GM12878 (cell line): ENCODE measurements around the gene GPR158. TPM values are rescaled to one million over a fixed set of nuclear protein-coding genes. Genes with fewer than 3 reads are reported as not detected.

Experiments
- ATAC-seq: fragments of 200-7000 bp; cut with Tn5 transposase; 3 replicates; pipeline ENCODE4 v1.9.1; 2020; ENCODE audit warnings: mild to moderate bottlenecking, moderate library complexity
- BruUV-seq: library from RNA; stranded (reverse); fragments of 400-500 nt; replicated peaks from 2 replicates; lab custom pipeline; 2021; lab: Mats Ljungman, UMichigan
- CTCF ChIA-PET: fragments of 300-600 bp; sonication (Branson Sonifier 250); formaldehyde crosslinking; extraction: SDS; loops from one replicate; lab custom pipeline; 2021; ENCODE audit warnings: inconsistent platforms; lab: Yijun Ruan, JAX
- POLR2A ChIA-PET: fragments of 350-600 bp; formaldehyde crosslinking; extraction: SDS; loops from one replicate; lab custom pipeline; 2021; ENCODE audit warnings: inconsistent platforms; lab: Charles Lee
- RAD21 ChIA-PET: fragments of 300-600 bp; sonication (Branson Sonifier 250); formaldehyde crosslinking; loops from one replicate; lab custom pipeline; 2023; ENCODE audit warnings: antibody characterized with exemption; ENCODE audit not compliant: unreplicated experiment; lab: Charles Lee
- SMC1A ChIA-PET: fragments of 300-600 bp; sonication (Branson Sonifier 250); formaldehyde crosslinking; loops from one replicate; lab custom pipeline; 2023; ENCODE audit not compliant: unreplicated experiment, uncharacterized antibody; lab: Charles Lee
- DNase-seq: peaks from one replicate; pipeline ENCODE4 v3.0.0-alpha.2; 2011; ENCODE audit warnings: low read depth, low spot score
- FAIRE-seq: peaks from 3 replicates; lab custom pipeline; 2011; peaks lifted over from hg19 to GRCh38; lab: Jason Lieb, UNC
- H2AFZ ChIP-seq: 2 replicates; pipeline ENCODE4 v1.6.0; 2011; ENCODE audit warnings: low read depth, low read length, control low read depth; ENCODE audit not compliant: control insufficient read depth
- H3K27ac ChIP-seq: 2 replicates; pipeline ENCODE4 v1.5.1; 2011; ENCODE audit warnings: control low read depth; ENCODE audit not compliant: control insufficient read depth, insufficient read depth
- H3K27me3 ChIP-seq, 2 experiments: replicated peaks in 1 of 2; 2 replicates each; pipeline versions ENCODE4 v1.6.0 to v1.6.1; 2011; ENCODE audit warnings: low read length in 1 of 2; ENCODE audit not compliant: control insufficient read depth in 2 of 2, insufficient read depth in 2 of 2
- H3K36me3 ChIP-seq, 2 experiments: 2 replicates each; pipeline ENCODE4 v1.5.1; 2011; ENCODE audit warnings: low read length in 1 of 2; ENCODE audit not compliant: control insufficient read depth in 2 of 2, insufficient read depth in 2 of 2
- H3K4me1 ChIP-seq: 2 replicates; pipeline ENCODE4 v1.6.1; 2011; ENCODE audit warnings: mild to moderate bottlenecking, low read length, moderate library complexity, mixed read lengths; ENCODE audit not compliant: control insufficient read depth, insufficient read depth
- H3K4me2 ChIP-seq: 2 replicates; pipeline ENCODE4 v1.6.0; 2011; ENCODE audit warnings: control low read depth; ENCODE audit not compliant: control insufficient read depth, insufficient read depth
- H3K4me3 ChIP-seq: fragments of 200-600 bp; sonication (generic); 2 replicates; pipeline ENCODE4 v1.5.1; 2016
- H3K79me2 ChIP-seq: 2 replicates; pipeline ENCODE4 v1.6.0; 2011; ENCODE audit warnings: low read length; ENCODE audit not compliant: control insufficient read depth, insufficient read depth
- H3K9ac ChIP-seq: 2 replicates; pipeline ENCODE4 v1.8.0; 2011; ENCODE audit warnings: low read length, control low read depth, mixed read lengths; ENCODE audit not compliant: control insufficient read depth, insufficient read depth
- H3K9me3 ChIP-seq: replicated peaks from 3 replicates; pipeline ENCODE4 v1.5.1; 2011; ENCODE audit warnings: mild to moderate bottlenecking, low read length; ENCODE audit not compliant: control insufficient read depth, insufficient read depth
- H4K20me1 ChIP-seq: 2 replicates; pipeline ENCODE4 v1.6.0; 2011; ENCODE audit not compliant: control insufficient read depth, insufficient read depth
- ASH2L ChIP-seq: fragments of 300-600, 200-600 bp; sonication (generic); IDR thresholded peaks from 2 replicates; pipeline ENCODE4 v1.6.1; 2017; ENCODE audit warnings: low read depth, mild to moderate bottlenecking, borderline replicate concordance
- GABPA ChIP-seq: IDR thresholded peaks from 2 replicates; pipeline ENCODE4 v1.6.1; 2014; ENCODE audit warnings: antibody characterized with exemption, low read depth, mild to moderate bottlenecking, inconsistent platforms
- NFXL1 ChIP-seq: fragments of 450-650 bp; IDR thresholded peaks from 2 replicates; pipeline ENCODE4 v1.6.1; 2017; ENCODE audit warnings: antibody characterized with exemption, mild to moderate bottlenecking, borderline replicate concordance
- POU2F2 ChIP-seq: IDR thresholded peaks from 3 replicates; pipeline ENCODE4 v1.6.1; 2011; ENCODE audit warnings: low read depth, mild to moderate bottlenecking, low read length, borderline replicate concordance
- RUNX3 ChIP-seq: IDR thresholded peaks from 2 replicates; pipeline ENCODE4 v1.6.1; 2012; ENCODE audit warnings: low read length, inconsistent platforms
- SREBF2 ChIP-seq: IDR thresholded peaks from 2 replicates; pipeline ENCODE4 v1.6.1; 2012; ENCODE audit warnings: mild to moderate bottlenecking, low read length
- SUPT20H ChIP-seq: IDR thresholded peaks from 2 replicates; pipeline ENCODE4 v1.6.1; 2011; ENCODE audit warnings: low read depth, mild to moderate bottlenecking, low read length, moderate library complexity, borderline replicate concordance; ENCODE audit not compliant: control insufficient read depth
- TAF1 ChIP-seq: IDR thresholded peaks from 2 replicates; pipeline ENCODE4 v1.6.1; 2011; ENCODE audit warnings: mild to moderate bottlenecking, low read depth, low read length, borderline replicate concordance
- ZNF24 ChIP-seq: fragments of 450-650 bp; IDR thresholded peaks from 2 replicates; pipeline ENCODE4 v1.6.1; 2017; ENCODE audit warnings: antibody characterized with exemption, mild to moderate bottlenecking
- WGBS: methylation state at CpG from one replicate; pipeline ENCODE4 v1.1.6; 2016; ENCODE audit warnings: low lambda C conversion rate; ENCODE audit not compliant: insufficient replicate concordance, insufficient coverage; ENCODE audit errors: missing lambda C conversion rate; 5-methylcytosine and 5-hydroxymethylcytosine counted together
- in situ Hi-C: fragments of 300-500 bp; cut with MboI; formaldehyde crosslinking; loops from 9 replicates; pipeline ENCODE4 v1.14.3; 2018; ENCODE audit warnings: mixed read lengths
- intact Hi-C: fragments of 100-400 bp; cut with micrococcal nuclease; formaldehyde crosslinking; loops from one replicate; pipeline ENCODE4 v1.14.2; 2022; ENCODE audit not compliant: unreplicated experiment
- polyA plus RNA-seq, 11 experiments: library from polyadenylated mRNA; depleted of rRNA in 4 of 11; unstranded in 6 of 11; stranded (reverse) in 5 of 11; fragments of >200 nt; fragmentation: Nextera tagmentation in 4 of 11; fragmentation: Illumina TruSeq in 1 of 11; extraction: Ambion mirVana in 4 of 11; extraction: Trizol in 1 of 11; gene quantifications; 1 replicate in 1 of 11; 2 replicates in 10 of 11; pipeline versions ENCODE4 v1.2.1 to v1.2.3, GENCODE V29; 2011 to 2016; ENCODE audit warnings: inconsistent platforms in 2 of 11, missing spikeins in 2 of 11, low read depth in 1 of 11
- total RNA-seq, 4 experiments: library from RNA; depleted of rRNA in 3 of 4; stranded (reverse); fragments of >200 nt in 3 of 4; fragmentation: Illumina TruSeq in 1 of 4; extraction: Trizol in 1 of 4; gene quantifications; 2 replicates each; pipeline versions ENCODE4 v1.2.1 to v1.2.3, GENCODE V29; 2013 to 2021
- TF ChIP-seq, protein P1 (sequence below): IDR thresholded peaks from 2 replicates; pipeline ENCODE4 v1.6.1; 2012; ENCODE audit warnings: mild to moderate bottlenecking, low read depth, low read length
- TF ChIP-seq, protein P2 (sequence below): fragments of 150-350 bp; IDR thresholded peaks from 2 replicates; pipeline ENCODE4 v1.6.1; 2016; ENCODE audit warnings: low read depth, low read length

The GPR158 gene
- total and polyA plus RNA-seq, 10 of the 15 experiments (the other 5 are each of a cell fraction or from before 2014, with no cell fraction given), result not detected

DNA sequence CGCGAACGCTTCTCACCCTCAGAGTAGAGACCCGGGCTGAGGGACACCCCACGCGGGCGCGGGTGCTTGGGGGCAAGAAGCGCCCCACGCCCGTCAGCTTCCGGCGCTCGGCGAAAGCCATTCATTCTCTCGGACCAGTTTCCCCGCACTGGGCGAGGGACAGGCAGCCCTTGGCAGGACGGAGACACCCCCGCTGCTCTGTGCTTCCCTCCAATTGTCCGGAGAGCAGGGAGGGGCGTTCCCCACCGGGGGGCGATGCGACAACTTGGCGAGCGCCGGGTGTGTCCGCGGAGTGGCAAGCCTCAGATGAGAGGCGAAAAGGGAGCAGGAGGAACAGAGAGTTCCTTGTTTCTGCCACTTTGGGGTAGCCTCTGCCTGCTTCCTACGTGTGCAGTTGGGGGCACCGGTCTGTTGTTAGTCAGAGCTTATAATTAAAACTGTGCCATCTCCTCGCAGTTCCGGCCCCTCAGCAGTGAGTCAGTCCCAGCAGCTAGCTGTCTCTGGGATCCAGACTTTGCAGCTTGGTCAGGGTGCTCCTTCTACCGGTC, 1.7 kb downstream of the GPR158 start:
- WGBS, result 16% methylated on average over 30 of the region's 36 CpGs
- no peak overlapping the region for H2AFZ ChIP-seq
- no peaks in the 10 kb centered on the region for H3K79me2 ChIP-seq
- no peaks in the 10 kb centered on the region for H3K36me3 ChIP-seq
- H3K27ac ChIP-seq, result no peak overlapping the region
- RAD21 ChIA-PET, result no interaction called here
- H3K9me3 ChIP-seq, result no peaks in the 10 kb centered on the region; the same call in 2 of the 3 replicates
- intact Hi-C loops (no loop called here), in situ Hi-C loops (no loop called here)
- H3K9ac ChIP-seq, result no peak overlapping the region
- TF ChIP-seq RUNX3, result no peak
- TF ChIP-seq POU2F2, result no peak
- no peak for TF ChIP-seq SREBF2
- TF ChIP-seq TAF1, result no peak
- TF ChIP-seq, protein P1, sequence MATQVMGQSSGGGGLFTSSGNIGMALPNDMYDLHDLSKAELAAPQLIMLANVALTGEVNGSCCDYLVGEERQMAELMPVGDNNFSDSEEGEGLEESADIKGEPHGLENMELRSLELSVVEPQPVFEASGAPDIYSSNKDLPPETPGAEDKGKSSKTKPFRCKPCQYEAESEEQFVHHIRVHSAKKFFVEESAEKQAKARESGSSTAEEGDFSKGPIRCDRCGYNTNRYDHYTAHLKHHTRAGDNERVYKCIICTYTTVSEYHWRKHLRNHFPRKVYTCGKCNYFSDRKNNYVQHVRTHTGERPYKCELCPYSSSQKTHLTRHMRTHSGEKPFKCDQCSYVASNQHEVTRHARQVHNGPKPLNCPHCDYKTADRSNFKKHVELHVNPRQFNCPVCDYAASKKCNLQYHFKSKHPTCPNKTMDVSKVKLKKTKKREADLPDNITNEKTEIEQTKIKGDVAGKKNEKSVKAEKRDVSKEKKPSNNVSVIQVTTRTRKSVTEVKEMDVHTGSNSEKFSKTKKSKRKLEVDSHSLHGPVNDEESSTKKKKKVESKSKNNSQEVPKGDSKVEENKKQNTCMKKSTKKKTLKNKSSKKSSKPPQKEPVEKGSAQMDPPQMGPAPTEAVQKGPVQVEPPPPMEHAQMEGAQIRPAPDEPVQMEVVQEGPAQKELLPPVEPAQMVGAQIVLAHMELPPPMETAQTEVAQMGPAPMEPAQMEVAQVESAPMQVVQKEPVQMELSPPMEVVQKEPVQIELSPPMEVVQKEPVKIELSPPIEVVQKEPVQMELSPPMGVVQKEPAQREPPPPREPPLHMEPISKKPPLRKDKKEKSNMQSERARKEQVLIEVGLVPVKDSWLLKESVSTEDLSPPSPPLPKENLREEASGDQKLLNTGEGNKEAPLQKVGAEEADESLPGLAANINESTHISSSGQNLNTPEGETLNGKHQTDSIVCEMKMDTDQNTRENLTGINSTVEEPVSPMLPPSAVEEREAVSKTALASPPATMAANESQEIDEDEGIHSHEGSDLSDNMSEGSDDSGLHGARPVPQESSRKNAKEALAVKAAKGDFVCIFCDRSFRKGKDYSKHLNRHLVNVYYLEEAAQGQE, result no peak
- TF ChIP-seq, protein P2, sequence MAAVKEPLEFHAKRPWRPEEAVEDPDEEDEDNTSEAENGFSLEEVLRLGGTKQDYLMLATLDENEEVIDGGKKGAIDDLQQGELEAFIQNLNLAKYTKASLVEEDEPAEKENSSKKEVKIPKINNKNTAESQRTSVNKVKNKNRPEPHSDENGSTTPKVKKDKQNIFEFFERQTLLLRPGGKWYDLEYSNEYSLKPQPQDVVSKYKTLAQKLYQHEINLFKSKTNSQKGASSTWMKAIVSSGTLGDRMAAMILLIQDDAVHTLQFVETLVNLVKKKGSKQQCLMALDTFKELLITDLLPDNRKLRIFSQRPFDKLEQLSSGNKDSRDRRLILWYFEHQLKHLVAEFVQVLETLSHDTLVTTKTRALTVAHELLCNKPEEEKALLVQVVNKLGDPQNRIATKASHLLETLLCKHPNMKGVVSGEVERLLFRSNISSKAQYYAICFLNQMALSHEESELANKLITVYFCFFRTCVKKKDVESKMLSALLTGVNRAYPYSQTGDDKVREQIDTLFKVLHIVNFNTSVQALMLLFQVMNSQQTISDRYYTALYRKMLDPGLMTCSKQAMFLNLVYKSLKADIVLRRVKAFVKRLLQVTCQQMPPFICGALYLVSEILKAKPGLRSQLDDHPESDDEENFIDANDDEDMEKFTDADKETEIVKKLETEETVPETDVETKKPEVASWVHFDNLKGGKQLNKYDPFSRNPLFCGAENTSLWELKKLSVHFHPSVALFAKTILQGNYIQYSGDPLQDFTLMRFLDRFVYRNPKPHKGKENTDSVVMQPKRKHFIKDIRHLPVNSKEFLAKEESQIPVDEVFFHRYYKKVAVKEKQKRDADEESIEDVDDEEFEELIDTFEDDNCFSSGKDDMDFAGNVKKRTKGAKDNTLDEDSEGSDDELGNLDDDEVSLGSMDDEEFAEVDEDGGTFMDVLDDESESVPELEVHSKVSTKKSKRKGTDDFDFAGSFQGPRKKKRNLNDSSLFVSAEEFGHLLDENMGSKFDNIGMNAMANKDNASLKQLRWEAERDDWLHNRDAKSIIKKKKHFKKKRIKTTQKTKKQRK, result no peak
- TF ChIP-seq ASH2L, result no peak
- TF ChIP-seq NFXL1, result no peak
- no peak for TF ChIP-seq SUPT20H
- TF ChIP-seq GABPA, result no peak
- no peak for TF ChIP-seq ZNF24
- H3K4me2 ChIP-seq, result no peak overlapping the region
- POLR2A ChIA-PET, result no interaction called here
- SMC1A ChIA-PET, result interaction anchor here (0.9 kb wide), 1 partner anchor 63 kb away, joined by 3 read pairs; no protein-coding TSS in a partner anchor
- no peak for DNase-seq
- H3K4me3 ChIP-seq, result no peak overlapping the region
- FAIRE-seq, result no peak
- no TSS peak for BruUV-seq
- H4K20me1 ChIP-seq, result no peaks in the 10 kb centered on the region
- CTCF ChIA-PET, result interaction anchor here (0.6 kb wide), 1 partner anchor 852 kb away, joined by 3 read pairs; no protein-coding TSS in a partner anchor
- H3K27me3 ChIP-seq, result peaks cover 0 to 2% of the 10 kb centered on the region in 2 experiments; a peak in 2 of 4 replicates
- no peaks in the 10 kb centered on the region for H3K4me1 ChIP-seq
- ATAC-seq, result no peak
